Neural progenitor cell (in vitro differentiated cells): Measurements from ENCODE around the gene PRR7. TPM values are rescaled to one million over a fixed set of nuclear protein-coding genes. Genes with fewer than 3 reads are reported as not detected.
A peak's percentile ranks its signal among the peaks of the same experiment; 100 is the strongest.

Experiments
- DNase-seq: peaks from one replicate; pipeline ENCODE4 v3.0.0-alpha.2; 2016; ENCODE audit warnings: low spot score
- H2AFZ ChIP-seq: fragments of 200-600 bp; sonication (generic); replicated peaks from 2 replicates; pipeline ENCODE4 v1.6.1; 2016; ENCODE audit warnings: antibody characterized with exemption
- H3F3A ChIP-seq: fragments of 200-600 bp; sonication (generic); 2 replicates; pipeline ENCODE4 v1.6.1; 2016; ENCODE audit warnings: antibody characterized with exemption, low read depth
- H3K27ac ChIP-seq: fragments of 200-600 bp; sonication (generic); 2 replicates; pipeline ENCODE4 v1.5.1; 2016; ENCODE audit warnings: mild to moderate bottlenecking
- H3K27me3 ChIP-seq: fragments of 200-600 bp; sonication (generic); 2 replicates; pipeline ENCODE4 v1.6.1; 2016; ENCODE audit warnings: mild to moderate bottlenecking, moderate library complexity
- H3K36me3 ChIP-seq: fragments of 200-600 bp; sonication (generic); 2 replicates; pipeline ENCODE4 v1.5.1; 2016
- H3K4me1 ChIP-seq: fragments of 200-600 bp; sonication (generic); 2 replicates; pipeline ENCODE4 v1.6.1; 2016; ENCODE audit warnings: mixed run types
- H3K4me2 ChIP-seq: fragments of 200-600 bp; sonication (generic); 2 replicates; pipeline ENCODE4 v1.6.1; 2016
- H3K4me3 ChIP-seq: fragments of 200-600 bp; sonication (generic); 2 replicates; pipeline ENCODE4 v1.5.1; 2016
- H3K79me2 ChIP-seq: fragments of 200-600 bp; sonication (generic); 2 replicates; pipeline ENCODE4 v1.6.1; 2016; ENCODE audit warnings: low read depth
- H3K9ac ChIP-seq: fragments of 200-600 bp; sonication (generic); 2 replicates; pipeline ENCODE4 v1.6.1; 2016
- H3K9me3 ChIP-seq: fragments of 200-600 bp; sonication (generic); 2 replicates; pipeline ENCODE4 v1.5.1; 2016; ENCODE audit warnings: low read depth
- H4K20me1 ChIP-seq: fragments of 200-600 bp; sonication (generic); 2 replicates; pipeline ENCODE4 v1.6.1; 2016; ENCODE audit warnings: low read depth
- H3K27ac Mint-ChIP-seq: 3 replicates; pipeline ENCODE4 v1.8.0; 2021; ENCODE audit warnings: mixed read lengths
- H3K27me3 Mint-ChIP-seq: 2 replicates; pipeline ENCODE4 v1.8.0; 2022; ENCODE audit warnings: low read depth, mild to moderate bottlenecking, inconsistent platforms, moderate library complexity, mixed read lengths; ENCODE audit not compliant: insufficient read depth
- H3K36me3 Mint-ChIP-seq: 3 replicates; pipeline ENCODE4 v1.8.0; 2021; ENCODE audit warnings: mixed read lengths
- H3K4me1 Mint-ChIP-seq: 3 replicates; pipeline ENCODE4 v1.8.0; 2021; ENCODE audit warnings: mixed read lengths
- H3K4me3 Mint-ChIP-seq: 3 replicates; pipeline ENCODE4 v1.8.0; 2021; ENCODE audit warnings: mild to moderate bottlenecking, moderate library complexity, mixed read lengths
- H3K9me3 Mint-ChIP-seq: 3 replicates; pipeline ENCODE4 v1.8.0; 2020; ENCODE audit warnings: mixed read lengths
- CTCF ChIP-seq: fragments of 200-600 bp; sonication (generic); IDR thresholded peaks from 2 replicates; pipeline ENCODE4 v1.5.1; 2017; ENCODE audit warnings: antibody characterized with exemption, mild to moderate bottlenecking
- EZH2 ChIP-seq: fragments of 200-600 bp; sonication (generic); IDR thresholded peaks from 2 replicates; pipeline ENCODE4 v1.6.1; 2017; ENCODE audit warnings: antibody characterized with exemption, mild to moderate bottlenecking, moderate library complexity
- EZH2phosphoT487 ChIP-seq: fragments of 200-600 bp; sonication (generic); IDR thresholded peaks from 2 replicates; pipeline ENCODE4 v1.6.1; 2017; ENCODE audit warnings: antibody characterized with exemption
- total RNA-seq: library from RNA; depleted of rRNA; stranded (reverse); fragments of >200 nt; gene quantifications from 2 replicates; pipeline ENCODE4 v1.2.3, GENCODE V29; 2015; ENCODE audit warnings: low replicate concordance

PRR7 gene
- total RNA-seq, 1 donor from 2014 or later: 4.5 TPM

- peak overlapping the region; percentile 80 for H3K4me2 ChIP-seq
- no peak overlapping the region for H2AFZ ChIP-seq
- no peaks in the 10 kb centered on the region for H3K36me3 Mint-ChIP-seq
- H3K27ac Mint-ChIP-seq: peak overlapping the region; percentile 95
- no peak overlapping the region for H3K27ac ChIP-seq
- no peaks in the 10 kb centered on the region for H3K9me3 Mint-ChIP-seq
- H3K4me1 ChIP-seq: peaks cover 17% of the 10 kb centered on the region
- H3K36me3 ChIP-seq: no peaks in the 10 kb centered on the region
- H3K4me1 Mint-ChIP-seq: peaks cover 44% of the 10 kb centered on the region
- H3K4me3 Mint-ChIP-seq: peak overlapping the region; percentile 87
- no peaks in the 10 kb centered on the region for H3K79me2 ChIP-seq
- no peaks in the 10 kb centered on the region for H3K27me3 ChIP-seq
- peaks cover 14% of the 10 kb centered on the region for H3K27me3 Mint-ChIP-seq
- no peak overlapping the region for H3K9ac ChIP-seq
- no peaks in the 10 kb centered on the region for H3K9me3 ChIP-seq
- peaks cover 39% of the 10 kb centered on the region for H3F3A ChIP-seq
- DNase-seq: no peak
- TF ChIP-seq EZH2 (no peak), EZH2phosphoT487 (no peak), CTCF (no peak)
- H3K4me3 ChIP-seq: peak overlapping the region; percentile 93
- peaks cover 19% of the 10 kb centered on the region for H4K20me1 ChIP-seq
Observed at GRCh38 chr5:177445917-177446199, 756 bp upstream of the PRR7 start.

- no peaks in the 10 kb centered on the region for H3K9me3 ChIP-seq
- no peak overlapping the region for H3K9ac ChIP-seq
- peak overlapping the region; percentile 57 for H2AFZ ChIP-seq
- H3K79me2 ChIP-seq: no peaks in the 10 kb centered on the region
- peaks cover 43% of the 10 kb centered on the region for H3F3A ChIP-seq
- Mint-ChIP-seq H3K27me3 (peaks cover 14% of the 10 kb centered on the region), H3K9me3 (no peaks in the 10 kb centered on the region), H3K4me3 (peak overlapping the region; percentile 71), H3K27ac (no peak overlapping the region), H3K4me1 (peaks cover 48% of the 10 kb centered on the region), H3K36me3 (peaks cover 4% of the 10 kb centered on the region)
- peak overlapping the region; percentile 93 for H3K4me3 ChIP-seq
- peaks cover 19% of the 10 kb centered on the region for H4K20me1 ChIP-seq
- H3K4me1 ChIP-seq: peaks cover 17% of the 10 kb centered on the region
- H3K27me3 ChIP-seq: no peaks in the 10 kb centered on the region
- H3K4me2 ChIP-seq: peak overlapping the region; percentile 80
- TF ChIP-seq CTCF (no peak), EZH2 (no peak), EZH2phosphoT487 (no peak)
- DNase-seq: peak; percentile 94
- H3K36me3 ChIP-seq: no peaks in the 10 kb centered on the region
- no peak overlapping the region for H3K27ac ChIP-seq
Observed at GRCh38 chr5:177447066-177447610, 524 bp downstream of the PRR7 start.

- Histone ChIP-seq H3K27ac (no peak overlapping the region), H3K4me1 (peaks cover 17% of the 10 kb centered on the region), H3K27me3 (no peaks in the 10 kb centered on the region), H3F3A (peaks cover 49% of the 10 kb centered on the region), H3K4me2 (peak overlapping the region; percentile 80), H3K36me3 (no peaks in the 10 kb centered on the region), H2AFZ (no peak overlapping the region), H3K9ac (no peak overlapping the region), H4K20me1 (peaks cover 25% of the 10 kb centered on the region), H3K9me3 (no peaks in the 10 kb centered on the region), H3K79me2 (no peaks in the 10 kb centered on the region), H3K4me3 (peak overlapping the region; percentile 93)
- Mint-ChIP-seq H3K27me3 (peaks cover 18% of the 10 kb centered on the region), H3K4me1 (peaks cover 53% of the 10 kb centered on the region), H3K36me3 (peaks cover 6% of the 10 kb centered on the region), H3K27ac (peak overlapping the region; percentile 42), H3K4me3 (peak overlapping the region; percentile 75), H3K9me3 (no peaks in the 10 kb centered on the region)
- DNase-seq: peak; percentile 85
- no peak for TF ChIP-seq EZH2phosphoT487
- TF ChIP-seq CTCF: no peak
- no peak for TF ChIP-seq EZH2
Observed at GRCh38 chr5:177447611-177448243, 1.1 kb downstream of the PRR7 start.
